Gastroesophageal sphincter (tissue), 3 donors: ENCODE measurements around the gene FBXL12.

Experiments
- CTCF ChIP-seq, 4 experiments: fragments of 200-600 bp in 2 of 4; fragments of 450-650 bp in 2 of 4; sonication (generic) in 1 of 4; IDR thresholded peaks; one replicate each; pipeline ENCODE4 v1.5.1; 2017 to 2019; ENCODE audit warnings: antibody characterized with exemption in 4 of 4, mild to moderate bottlenecking in 2 of 4, moderate library complexity in 2 of 4
- POLR2AphosphoS5 ChIP-seq: sonication (generic); formaldehyde crosslinking; IDR thresholded peaks from one replicate; pipeline ENCODE4 v1.6.1; 2017; ENCODE audit warnings: antibody characterized with exemption

GRCh38 chr19:9796113-9796773, 22.6 kb downstream of the FBXL12 start:
- TF ChIP-seq POLR2AphosphoS5 (no peak), CTCF (IDR thresholded peaks at IDR 0.05) (peak in 3 of 4 experiments; percentile 72 to 81 (median 79))
